C4-2B (cell line): ENCODE data around the gene DUS4L.

ENCODE experiments used
- ZFX ChIP-seq: fragments of 450-650 bp; IDR thresholded peaks from 2 replicates; pipeline ENCODE4 v1.6.1; 2017
- TF ChIP-seq, protein P1 (sequence below): fragments of 450-650 bp; conservative IDR thresholded peaks from 2 replicates; pipeline ENCODE4 v1.5.1; 2017; ENCODE audit warnings: mild to moderate bottlenecking

GRCh38 chr7:107580716-107581383 lies 17.1 kb downstream of the DUS4L start:
- TF ChIP-seq ZFX: no peak
- TF ChIP-seq, protein P1, sequence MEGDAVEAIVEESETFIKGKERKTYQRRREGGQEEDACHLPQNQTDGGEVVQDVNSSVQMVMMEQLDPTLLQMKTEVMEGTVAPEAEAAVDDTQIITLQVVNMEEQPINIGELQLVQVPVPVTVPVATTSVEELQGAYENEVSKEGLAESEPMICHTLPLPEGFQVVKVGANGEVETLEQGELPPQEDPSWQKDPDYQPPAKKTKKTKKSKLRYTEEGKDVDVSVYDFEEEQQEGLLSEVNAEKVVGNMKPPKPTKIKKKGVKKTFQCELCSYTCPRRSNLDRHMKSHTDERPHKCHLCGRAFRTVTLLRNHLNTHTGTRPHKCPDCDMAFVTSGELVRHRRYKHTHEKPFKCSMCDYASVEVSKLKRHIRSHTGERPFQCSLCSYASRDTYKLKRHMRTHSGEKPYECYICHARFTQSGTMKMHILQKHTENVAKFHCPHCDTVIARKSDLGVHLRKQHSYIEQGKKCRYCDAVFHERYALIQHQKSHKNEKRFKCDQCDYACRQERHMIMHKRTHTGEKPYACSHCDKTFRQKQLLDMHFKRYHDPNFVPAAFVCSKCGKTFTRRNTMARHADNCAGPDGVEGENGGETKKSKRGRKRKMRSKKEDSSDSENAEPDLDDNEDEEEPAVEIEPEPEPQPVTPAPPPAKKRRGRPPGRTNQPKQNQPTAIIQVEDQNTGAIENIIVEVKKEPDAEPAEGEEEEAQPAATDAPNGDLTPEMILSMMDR: peak; percentile 41
